Activated CD4-positive, CD25-positive, alpha-beta regulatory T cell treated with anti-CD3 and anti-CD28 coated beads, Interleukin-2, amount 50 U/mL, for 72 hours (primary cell): Measurements from ENCODE around the gene TIMM29.
"Not testable (repeated sequence)": the region's sequence is repeated elsewhere in the genome, so short reads cannot be mapped to it uniquely, and the experiment has no call there.

Source experiments
- DNase-seq: peaks from one replicate; pipeline ENCODE4 v3.0.0; 2021

The TIMM29 gene

DNA sequence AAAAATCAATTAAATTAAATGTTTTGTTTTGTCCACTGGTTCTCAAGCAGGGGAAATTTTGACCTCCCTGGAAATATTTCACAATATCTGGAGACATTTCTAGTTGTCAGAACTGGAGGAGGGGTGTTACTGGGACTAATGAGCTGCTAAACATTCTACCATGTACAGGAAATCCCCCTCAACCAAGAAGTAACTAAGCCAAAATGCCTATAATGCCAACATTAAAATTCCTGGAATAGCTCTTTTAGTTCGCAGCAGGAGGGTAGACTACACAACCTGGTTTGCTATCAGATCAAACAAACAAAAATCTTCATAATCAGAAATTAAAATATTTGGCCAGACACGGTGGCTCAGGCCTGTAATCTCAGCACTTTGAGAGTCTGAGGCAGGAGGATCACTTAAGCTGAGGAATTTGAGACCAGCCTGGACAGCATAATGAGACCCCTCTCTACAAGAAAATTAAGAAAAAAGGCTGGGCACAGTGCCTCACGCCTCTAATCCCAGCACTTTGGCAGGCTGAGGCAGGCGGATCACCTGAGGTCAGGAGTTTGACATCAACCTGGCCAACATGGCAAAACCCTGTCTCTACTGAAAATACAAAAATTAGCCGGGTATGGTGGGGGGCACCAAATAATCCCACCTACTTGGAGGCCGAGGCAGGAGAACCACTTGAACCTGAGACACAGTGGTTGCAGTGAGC, 18.5 kb downstream of the TIMM29 start:
- no peak for DNase-seq

DNA sequence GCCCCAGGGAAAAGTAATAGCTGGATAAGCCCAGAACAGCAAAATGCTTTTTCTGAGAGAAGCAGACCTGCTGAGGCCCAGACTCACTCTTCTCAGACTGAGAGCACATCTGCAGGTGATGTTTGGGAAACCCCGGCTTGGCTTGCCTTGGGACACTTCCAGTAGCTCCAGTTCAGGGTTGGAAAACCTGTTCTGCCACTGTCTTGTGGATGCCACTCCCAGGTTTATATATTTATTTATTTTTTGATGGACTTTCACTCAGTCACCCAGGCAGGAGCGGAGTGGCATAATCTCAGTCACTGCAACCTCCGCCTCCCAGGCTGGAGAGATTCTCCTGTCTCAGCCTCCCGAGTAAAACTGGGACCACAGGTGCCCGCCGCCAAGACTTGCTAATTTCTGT, 24.2 kb downstream of the TIMM29 start:
- no peak for DNase-seq

DNA sequence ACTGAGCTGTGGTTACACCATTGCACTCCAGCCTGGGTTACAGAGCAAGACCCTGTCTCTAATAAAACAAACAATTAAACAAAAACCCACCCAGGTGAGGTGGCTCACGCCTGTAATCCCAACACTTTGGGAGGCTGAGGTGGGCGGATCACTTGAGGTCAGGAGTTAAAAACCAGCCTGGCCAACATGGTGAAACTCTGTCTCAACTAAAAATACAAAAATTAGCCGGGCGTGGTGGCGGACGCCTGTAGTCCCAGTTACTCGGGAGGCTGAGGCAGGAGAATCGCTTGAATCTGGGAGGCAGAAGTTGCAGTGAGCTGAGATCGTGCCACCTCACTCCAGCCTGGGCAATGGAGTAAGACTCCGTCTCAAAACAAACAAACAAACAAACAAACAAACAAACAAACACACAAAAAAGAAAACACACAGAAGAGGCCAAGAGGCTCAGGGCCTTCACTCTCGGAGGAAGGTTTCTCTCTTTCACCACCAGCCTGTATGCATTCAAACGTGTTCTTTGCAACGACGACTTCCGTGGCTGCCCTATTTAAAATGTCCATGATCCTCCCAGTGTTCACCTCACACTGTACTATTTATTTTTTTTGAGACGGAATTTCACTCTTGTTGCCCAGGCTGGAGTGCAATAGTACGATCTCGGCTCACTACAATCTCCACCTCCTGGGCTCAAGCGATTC, 30.8 kb downstream of the TIMM29 start:
- not testable (repeated sequence) for DNase-seq

DNA sequence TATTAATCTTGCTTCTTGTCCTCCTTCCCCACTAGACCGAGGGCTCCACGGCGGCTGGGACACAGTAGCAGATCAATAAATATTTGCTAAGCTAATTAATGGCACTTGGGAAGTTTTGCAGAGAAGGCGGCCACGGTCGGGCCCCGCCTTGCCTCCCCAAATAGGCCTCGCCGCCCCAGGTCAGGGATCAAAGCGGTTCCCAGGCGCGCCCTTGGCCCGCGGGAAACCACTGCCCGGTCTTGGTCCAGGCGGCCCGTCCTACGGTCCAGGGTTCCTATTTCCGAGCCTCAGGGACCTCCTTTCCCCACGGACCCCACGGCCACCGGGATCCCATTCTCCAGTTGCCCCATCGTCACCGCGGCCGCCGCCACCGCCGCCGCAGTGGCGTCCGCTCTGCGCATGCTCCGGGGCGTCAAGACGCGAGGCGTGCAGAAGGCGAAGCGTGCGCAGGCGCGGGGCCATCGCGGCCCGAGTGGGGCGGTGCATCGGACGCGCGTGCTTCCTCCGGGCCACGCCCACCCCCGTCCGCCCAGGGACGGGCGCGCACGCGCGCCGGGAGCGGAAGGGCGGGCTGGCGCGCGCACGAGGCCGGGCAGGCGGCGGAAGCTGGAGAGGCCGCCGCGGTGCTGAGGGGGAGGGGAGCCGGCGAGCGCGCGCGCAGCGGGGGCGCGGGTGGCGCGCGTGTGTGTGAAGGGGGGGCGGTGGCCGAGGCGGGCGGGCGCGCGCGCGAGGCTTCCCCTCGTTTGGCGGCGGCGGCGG, 31.9 kb downstream of the TIMM29 start, which contains the start of gene SMARCA4:
Gene SMARCA4 (plus strand): TSS at position 717 of the 759 bp plus-strand sequence. CDS start 23,122 bp downstream, outside the sequence.
- DNase-seq: peak; percentile 99

DNA sequence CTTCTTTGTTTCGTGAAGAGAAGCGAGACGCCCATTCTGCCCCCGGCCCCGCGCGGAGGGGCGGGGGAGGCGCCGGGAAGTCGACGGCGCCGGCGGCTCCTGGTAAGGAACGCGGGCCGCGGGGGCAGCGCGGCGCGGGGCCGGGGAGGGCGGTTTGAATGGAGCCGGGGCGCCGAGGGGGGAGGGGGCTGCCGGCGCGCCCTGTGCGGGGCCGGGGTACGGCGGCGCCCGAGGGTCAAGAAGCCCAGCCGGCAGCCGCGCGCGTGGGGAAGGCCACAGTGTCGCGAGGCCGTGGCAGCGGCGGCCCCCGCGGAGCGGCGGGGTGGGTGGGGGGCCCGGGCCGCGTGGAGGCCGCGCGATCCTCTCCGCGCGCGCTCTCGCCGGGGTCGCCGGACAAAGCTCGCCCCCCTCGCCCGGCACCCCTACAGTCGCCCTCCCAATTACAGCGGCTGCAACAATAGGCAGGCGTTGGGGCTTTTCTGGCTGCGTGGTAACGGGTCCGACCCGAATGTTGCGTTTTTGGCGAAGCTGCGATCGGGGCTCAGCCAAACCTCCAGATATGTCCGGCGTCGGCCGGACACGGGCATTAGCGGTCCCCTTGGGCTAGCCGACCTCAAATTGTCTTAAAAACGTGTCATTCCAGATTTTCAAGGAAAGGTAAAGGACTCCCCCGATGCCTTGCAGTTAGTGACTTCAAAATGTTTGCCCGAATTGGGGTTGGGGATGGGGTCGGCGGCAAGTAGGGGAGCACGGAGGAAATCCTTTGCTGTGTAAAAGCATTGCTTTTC, 32.7 kb downstream of the TIMM29 start:
- no peak for DNase-seq

DNA sequence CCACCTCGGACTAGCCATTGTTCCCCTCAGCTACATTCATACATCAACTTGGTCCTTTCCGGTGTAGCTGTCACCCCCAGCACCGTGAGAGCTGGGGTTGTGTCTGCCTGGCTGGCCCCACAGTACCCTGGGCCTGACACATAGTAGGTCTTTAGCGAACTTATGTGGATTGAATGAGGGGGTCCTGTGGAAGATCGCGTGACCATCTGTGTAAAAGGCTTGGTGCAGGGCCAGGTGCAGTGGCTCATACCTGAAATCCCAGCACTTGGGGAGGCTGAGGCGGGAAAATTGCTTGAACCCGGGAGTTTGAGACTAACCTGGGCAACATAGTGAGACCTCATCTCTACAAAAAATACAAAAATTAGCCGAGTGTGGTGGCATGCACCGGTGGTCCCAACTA, 34.3 kb downstream of the TIMM29 start:
- no peak for DNase-seq

DNA sequence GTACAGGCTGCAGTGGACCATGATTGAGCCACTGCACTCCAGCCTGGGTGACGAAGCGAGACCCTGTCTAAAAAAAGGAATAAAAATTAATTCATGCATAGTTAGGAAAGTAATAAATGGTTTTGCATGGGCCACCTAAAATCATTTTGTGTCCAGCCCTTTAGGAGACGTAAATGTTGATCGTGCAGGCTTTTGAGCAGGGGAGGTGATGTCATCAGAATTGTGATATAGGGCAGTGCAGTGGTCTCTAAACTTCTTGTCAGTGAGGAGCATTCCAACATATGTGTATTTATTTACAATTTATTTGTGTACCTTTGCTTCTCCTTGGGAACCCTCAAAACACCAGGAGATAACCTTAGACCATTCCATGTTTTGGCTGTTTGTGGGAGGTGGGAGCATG, 35.3 kb downstream of the TIMM29 start:
- no peak for DNase-seq

DNA sequence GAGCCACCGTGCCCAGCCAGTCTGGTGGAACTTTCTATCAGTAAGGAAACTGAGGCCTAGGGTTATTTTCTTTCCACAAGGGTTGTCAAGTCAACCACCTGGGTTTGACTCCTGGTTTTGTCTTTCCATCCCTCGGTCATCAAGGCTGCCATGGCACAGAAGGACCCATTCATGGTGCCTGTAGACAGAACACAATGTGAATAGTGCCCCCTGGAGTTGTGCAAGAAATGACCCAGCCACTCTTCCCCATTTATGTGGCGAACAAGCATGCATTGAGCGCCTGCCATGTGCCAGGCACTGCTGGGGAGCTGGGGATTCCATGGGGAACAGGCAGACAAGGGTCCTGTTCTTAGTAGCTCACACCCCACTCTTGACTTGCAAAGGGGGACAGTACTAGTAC, 36.3 kb downstream of the TIMM29 start:
- DNase-seq: no peak

DNA sequence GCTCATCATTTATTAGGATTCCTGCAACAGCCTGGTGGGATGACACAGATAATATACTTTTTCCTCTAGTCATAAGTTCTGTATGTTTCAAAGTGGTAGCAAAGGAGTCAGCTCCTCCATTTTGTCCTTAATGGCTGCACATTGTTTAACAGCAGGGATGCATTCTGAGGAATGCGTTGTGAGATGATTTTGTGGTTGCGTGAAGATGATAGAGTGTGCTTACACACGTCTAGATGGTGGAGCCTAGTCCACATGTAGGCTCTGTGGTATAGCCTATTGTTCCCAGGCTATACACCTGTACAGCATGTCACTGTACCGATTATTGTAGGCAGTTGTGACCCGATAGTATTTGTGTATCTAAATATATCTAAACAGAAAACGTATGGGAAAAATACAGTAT, 36.8 kb downstream of the TIMM29 start:
- DNase-seq: no peak

DNA sequence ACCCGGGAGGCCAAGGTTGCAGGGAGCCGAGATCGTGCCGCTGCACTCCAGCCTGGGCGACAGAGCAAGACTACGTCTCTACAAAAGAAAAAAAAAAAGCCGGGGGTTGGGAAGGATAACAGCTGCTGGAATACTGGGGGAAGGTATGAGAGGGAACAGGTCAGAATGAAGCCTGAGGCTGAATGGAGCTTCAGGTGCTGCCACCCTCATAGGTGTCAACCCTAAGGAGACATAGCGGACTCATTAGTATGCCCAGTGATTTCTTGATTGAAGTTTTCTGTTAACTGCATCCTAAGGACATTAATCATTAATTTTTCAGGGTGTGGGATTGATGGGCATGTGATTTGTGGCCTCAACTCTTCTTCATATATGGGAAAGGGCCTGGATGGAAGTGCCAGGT, 38.2 kb downstream of the TIMM29 start:
- no peak for DNase-seq

DNA sequence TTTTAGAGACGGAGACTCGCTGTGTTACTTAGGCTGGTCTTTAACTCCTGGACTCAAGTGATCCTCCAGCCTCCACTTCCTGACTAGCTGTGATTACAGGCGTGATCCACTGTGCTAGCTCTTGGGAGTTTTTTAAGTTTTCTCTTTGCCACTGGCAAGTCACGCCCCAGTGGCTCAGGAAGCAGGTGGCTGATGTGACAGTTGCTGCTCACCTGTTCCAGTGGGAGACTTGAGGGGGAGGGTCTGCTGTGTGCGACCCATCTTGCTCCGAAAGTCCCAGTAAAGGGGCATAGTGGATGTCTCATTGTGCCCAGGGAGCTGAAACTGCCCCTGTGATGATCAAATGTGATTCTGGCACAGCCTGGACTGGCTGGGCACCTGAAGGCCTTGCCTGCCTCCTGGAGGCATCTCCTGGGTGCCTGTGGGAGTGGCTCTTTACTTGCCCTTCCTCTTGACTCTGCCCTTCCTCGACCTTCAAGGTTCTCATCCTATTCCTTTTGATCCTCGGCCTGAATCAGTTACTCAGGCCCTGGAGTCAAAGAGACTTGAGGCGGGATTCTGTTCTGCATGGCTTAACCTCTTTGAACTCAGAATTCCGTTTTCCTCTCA, 40.0 kb downstream of the TIMM29 start:
- DNase-seq: no peak

DNA sequence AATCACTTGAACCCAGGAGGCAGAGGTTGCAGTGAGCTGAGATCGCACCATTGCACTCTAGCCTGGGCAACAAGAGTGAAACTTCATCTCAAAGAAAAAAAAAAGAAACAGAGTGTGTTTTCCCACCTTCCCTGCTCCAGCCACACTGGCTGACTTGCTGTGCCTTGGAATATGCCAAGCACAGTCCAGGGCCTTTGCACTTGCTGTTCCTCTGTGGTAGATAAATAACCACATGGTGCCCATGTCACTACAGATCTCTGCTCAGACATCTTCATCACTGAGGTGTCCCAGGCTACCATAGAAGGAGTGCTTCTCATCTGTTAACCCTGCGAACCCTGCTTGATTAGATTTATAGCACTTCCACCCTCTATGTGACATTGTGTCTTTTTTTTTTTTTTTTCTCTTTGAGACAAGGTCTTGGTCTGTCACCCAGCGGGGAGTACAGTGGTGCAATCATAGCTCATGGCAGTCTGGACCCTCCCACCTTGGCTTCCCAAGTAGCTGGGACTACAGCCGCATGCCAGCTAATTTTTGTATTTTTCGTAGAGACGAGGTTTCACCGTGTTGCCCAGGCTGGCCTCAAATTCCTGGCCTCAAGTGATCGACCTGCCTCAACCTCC, 42.6 kb downstream of the TIMM29 start:
- no peak for DNase-seq

DNA sequence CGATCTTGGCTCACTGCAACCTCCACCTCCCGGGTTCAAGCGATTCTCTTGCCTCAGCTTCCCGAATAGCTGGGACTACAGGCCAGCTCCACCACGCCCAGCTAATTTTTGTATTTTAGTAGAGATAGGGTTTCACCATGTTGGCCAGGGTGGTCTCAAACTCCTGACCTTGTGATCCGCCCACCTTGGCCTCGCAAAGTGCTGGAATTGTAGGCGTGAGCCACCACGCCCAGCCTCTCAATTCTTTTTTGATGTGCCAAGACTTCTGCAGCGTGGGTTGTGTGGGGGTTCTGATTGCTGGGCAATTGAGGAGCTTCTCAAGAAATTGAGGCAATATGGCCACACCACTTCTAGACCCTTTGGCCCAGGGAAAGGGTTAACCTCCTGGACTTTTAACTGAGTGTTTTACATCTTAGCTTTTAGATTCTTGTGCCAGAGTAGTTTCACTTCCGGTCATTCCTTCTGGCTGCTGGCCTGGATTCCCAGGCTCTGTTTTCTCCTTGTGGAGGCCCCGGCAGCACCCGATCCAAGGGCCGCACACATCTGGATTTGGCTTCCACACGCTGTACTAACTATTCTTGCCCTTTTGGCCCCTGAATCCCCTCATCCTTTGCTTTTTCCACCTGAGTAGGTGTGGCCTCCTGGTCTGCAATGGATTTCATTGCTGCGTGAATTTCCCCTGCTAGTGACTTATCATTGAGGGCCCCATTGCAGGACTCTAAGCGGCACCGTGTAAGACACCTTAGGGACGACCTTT, 46.9 kb downstream of the TIMM29 start:
- no peak for DNase-seq

DNA sequence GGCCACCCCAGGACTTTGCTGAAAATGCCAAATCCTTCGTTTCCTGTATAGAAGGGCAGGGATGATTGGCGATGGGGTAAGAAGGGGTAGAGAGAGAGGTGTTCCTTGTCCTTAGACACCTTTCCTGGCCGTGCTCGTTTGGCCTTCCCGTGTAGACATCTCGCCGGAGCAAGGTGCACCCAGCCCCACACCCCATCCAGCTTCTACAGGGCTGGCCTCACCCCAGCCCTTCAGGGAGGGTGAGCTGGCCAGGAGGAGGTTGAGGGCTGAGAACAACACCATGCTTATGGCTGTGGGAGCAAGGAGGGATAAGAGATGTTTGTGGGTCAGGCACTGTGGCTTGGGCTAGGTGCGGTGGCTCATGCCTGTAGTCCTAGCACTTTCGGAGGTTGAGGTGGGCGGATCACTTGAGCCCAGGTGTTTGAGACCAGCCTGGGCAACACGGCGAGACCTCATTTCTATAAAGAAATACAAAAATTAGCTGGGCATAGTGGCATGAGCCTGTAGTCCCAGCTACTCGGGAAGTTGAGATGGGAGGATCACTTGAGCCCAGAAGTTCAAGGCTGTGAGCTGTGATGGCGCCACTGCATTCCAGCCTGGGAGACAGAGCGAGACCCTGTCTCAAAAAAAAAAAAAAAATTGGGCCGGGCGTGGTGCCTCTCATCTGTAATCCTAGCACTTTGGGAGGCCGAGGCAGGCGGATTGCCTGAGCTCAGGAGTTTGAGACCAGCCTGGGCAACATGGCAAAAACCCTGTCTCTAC, 47.7 kb downstream of the TIMM29 start:
- no peak for DNase-seq

DNA sequence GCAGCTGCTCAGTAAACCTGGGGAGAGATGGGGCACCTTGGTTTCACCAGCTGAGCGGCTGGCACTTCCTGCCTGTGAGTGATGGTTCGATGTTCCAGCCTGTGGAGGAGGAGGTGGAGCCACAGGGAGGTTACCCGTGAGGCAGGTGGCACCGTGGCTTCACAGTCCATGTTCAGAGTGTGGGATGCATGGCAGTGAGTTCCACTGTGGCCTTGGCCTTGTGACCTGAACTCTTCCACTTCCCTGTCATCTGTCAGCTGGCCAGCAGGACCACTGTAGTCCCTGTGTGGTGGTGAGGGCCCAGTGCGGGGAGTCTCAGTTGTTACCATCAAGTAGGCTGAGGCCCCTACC, 49.1 kb downstream of the TIMM29 start:
- DNase-seq: no peak
